Measurements from ENCODE around the gene ZBTB47. TPM values are rescaled to one million over a fixed set of nuclear protein-coding genes. Genes with fewer than 3 reads are reported as not detected.

ZBTB47 gene
- total RNA-seq, 2 donors from 2014 or later: 84.2 to 108 TPM

DNA sequence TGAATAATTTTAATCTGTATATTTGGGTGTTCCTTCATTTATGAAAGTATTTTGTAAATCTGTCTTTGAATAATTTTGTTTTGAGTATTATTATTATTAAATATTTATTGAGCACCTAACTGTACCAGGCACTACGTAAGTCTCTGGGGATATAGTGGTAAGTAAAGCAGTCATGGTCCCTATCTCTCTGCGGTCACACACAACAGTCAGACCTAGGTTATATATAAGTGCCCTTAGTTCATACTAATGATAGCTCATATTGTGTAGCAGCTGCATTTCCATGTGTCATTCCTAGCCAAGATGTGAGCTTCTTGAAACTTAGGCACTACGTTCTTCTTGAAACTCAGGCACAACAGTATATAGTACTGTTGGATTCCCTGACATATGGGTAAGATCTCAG, 40.6 kb upstream of the ZBTB47 start:
- H3K4me3 ChIP-seq: no peak overlapping the region
- peaks cover 10 to 43% of the 10 kb centered on the region in 2 donors for H3K4me1 ChIP-seq (ENCODE audit: control insufficient read depth in 1 of 2, low read depth in 2 of 2)
- no peaks in the 10 kb centered on the region for H3K27me3 ChIP-seq (replicated peaks; ENCODE audit: insufficient read depth)
- no peak overlapping the region for H3K27ac ChIP-seq
- ATAC-seq (ENCODE audit: insufficient number of reproducible peaks, low FRiP score, low read depth): no peak
- no peaks in the 10 kb centered on the region for H3K9me3 ChIP-seq
- DNase-seq (ENCODE audit: low spot score): no peak
- peaks cover 6% of the 10 kb centered on the region for H3K36me3 ChIP-seq
- TF ChIP-seq, protein P1, sequence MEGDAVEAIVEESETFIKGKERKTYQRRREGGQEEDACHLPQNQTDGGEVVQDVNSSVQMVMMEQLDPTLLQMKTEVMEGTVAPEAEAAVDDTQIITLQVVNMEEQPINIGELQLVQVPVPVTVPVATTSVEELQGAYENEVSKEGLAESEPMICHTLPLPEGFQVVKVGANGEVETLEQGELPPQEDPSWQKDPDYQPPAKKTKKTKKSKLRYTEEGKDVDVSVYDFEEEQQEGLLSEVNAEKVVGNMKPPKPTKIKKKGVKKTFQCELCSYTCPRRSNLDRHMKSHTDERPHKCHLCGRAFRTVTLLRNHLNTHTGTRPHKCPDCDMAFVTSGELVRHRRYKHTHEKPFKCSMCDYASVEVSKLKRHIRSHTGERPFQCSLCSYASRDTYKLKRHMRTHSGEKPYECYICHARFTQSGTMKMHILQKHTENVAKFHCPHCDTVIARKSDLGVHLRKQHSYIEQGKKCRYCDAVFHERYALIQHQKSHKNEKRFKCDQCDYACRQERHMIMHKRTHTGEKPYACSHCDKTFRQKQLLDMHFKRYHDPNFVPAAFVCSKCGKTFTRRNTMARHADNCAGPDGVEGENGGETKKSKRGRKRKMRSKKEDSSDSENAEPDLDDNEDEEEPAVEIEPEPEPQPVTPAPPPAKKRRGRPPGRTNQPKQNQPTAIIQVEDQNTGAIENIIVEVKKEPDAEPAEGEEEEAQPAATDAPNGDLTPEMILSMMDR (IDR thresholded peaks at IDR 0.05): no peak

GRCh38 chr3:42613462-42613861, 40.0 kb upstream of the ZBTB47 start:
- Histone ChIP-seq H3K36me3 (peaks cover 2% of the 10 kb centered on the region), H3K4me1 (ENCODE audit: control insufficient read depth in 1 of 2, low read depth in 2 of 2) (peaks cover 8 to 38% of the 10 kb centered on the region in 2 donors), H3K9me3 (no peaks in the 10 kb centered on the region), H3K27ac (no peak overlapping the region), H3K4me3 (no peak overlapping the region), H3K27me3 (replicated peaks; ENCODE audit: insufficient read depth) (no peaks in the 10 kb centered on the region)
- TF ChIP-seq, protein P1 (IDR thresholded peaks at IDR 0.05): peak; percentile 53
- DNase-seq (ENCODE audit: low spot score): no peak
- no peak for ATAC-seq (ENCODE audit: insufficient number of reproducible peaks, low FRiP score, low read depth)

DNA sequence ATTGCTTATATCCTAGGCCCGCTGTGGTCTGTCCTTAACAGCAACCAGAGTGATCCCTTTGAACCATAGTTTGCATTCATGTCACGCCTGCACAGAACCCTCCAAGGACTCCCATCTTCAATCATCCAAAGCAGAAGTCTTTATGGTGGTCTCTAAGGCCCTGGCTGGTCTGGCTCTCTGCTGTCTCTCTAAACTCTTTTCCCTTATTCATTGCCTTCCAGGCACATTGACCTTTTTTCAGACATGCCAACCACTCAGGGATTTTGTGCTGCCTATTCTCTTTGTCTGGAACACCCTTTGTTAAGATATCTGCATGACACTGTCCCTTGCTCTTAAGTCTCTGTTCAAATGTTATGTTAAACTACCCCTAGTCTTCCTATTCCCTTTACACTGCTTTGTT, 21.9 kb upstream of the ZBTB47 start:
- no peaks in the 10 kb centered on the region for H3K27me3 ChIP-seq (replicated peaks; ENCODE audit: insufficient read depth)
- H3K27ac ChIP-seq: no peak overlapping the region
- H3K36me3 ChIP-seq: peaks cover 31% of the 10 kb centered on the region
- H3K4me1 ChIP-seq (ENCODE audit: control insufficient read depth in 1 of 2, low read depth in 2 of 2): no peaks in the 10 kb centered on the region
- H3K4me3 ChIP-seq: no peak overlapping the region
- TF ChIP-seq, protein P1 (IDR thresholded peaks at IDR 0.05): no peak
- no peak for ATAC-seq (ENCODE audit: insufficient number of reproducible peaks, low FRiP score, low read depth)
- no peaks in the 10 kb centered on the region for H3K9me3 ChIP-seq
- no peak for DNase-seq (ENCODE audit: low spot score)

- DNase-seq (ENCODE audit: low spot score) (no peak), ATAC-seq (ENCODE audit: insufficient number of reproducible peaks, low FRiP score, low read depth) (no peak)
- H3K4me1 ChIP-seq (ENCODE audit: control insufficient read depth in 1 of 2, low read depth in 2 of 2): no peaks in the 10 kb centered on the region
- peaks cover 37% of the 10 kb centered on the region for H3K36me3 ChIP-seq
- TF ChIP-seq, protein P1 (IDR thresholded peaks at IDR 0.05): no peak
- H3K4me3 ChIP-seq: no peak overlapping the region
- no peaks in the 10 kb centered on the region for H3K27me3 ChIP-seq (replicated peaks; ENCODE audit: insufficient read depth)
- no peaks in the 10 kb centered on the region for H3K9me3 ChIP-seq
- H3K27ac ChIP-seq: no peak overlapping the region
Measured at GRCh38 chr3:42632146-42632545, 21.4 kb upstream of the ZBTB47 start.

DNA sequence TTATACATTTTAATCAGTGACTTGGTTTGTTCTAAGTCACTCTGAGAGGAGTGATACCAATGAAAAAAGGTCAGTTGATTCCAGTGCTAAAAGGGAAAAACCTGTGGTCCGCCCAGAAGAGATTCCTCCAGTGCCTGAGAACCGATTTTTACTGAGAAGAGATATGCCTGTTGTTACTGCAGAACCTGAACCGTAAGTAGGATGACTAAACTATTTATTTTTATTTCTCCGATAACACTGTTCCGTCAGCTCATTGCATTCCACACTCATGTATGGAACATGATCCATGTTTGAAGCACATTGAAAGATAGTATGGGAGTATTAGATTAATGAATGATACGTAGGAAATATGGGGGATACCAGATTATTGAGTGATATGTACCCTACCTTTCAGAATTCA, 20.0 kb upstream of the ZBTB47 start:
- Histone ChIP-seq H3K27ac (no peak overlapping the region), H3K9me3 (no peaks in the 10 kb centered on the region), H3K4me3 (no peak overlapping the region), H3K27me3 (replicated peaks; ENCODE audit: insufficient read depth) (no peaks in the 10 kb centered on the region), H3K4me1 (ENCODE audit: control insufficient read depth in 1 of 2, low read depth in 2 of 2) (peaks cover 0 to 7% of the 10 kb centered on the region in 2 donors), H3K36me3 (peaks cover 44% of the 10 kb centered on the region)
- DNase-seq (ENCODE audit: low spot score) (no peak), ATAC-seq (ENCODE audit: insufficient number of reproducible peaks, low FRiP score, low read depth) (no peak)
- TF ChIP-seq, protein P1 (IDR thresholded peaks at IDR 0.05): no peak

Measured in thoracic aorta (tissue), 2 donors.